Muscle of back (tissue), 11 donors: ENCODE data around the gene PHOX2B. TPM values are rescaled to one million over a fixed set of nuclear protein-coding genes. Genes with fewer than 3 reads are reported as not detected.
"Not testable (repeated sequence)": the region's sequence is repeated elsewhere in the genome, so short reads cannot be mapped to it uniquely, and the experiment has no call there.

ENCODE experiments used
- DNase-seq, 3 donors: peaks; one replicate each; pipeline versions ENCODE4 v3.0.0 to v3.0.0-alpha.2; 2013
- polyA plus RNA-seq, 10 donors: library from polyadenylated mRNA; unstranded; fragments of 120-200 nt; gene quantifications; one replicate each; pipeline ENCODE4 v1.2.1, GENCODE V29; 2013; ENCODE audit not compliant: insufficient read length in 10 of 10

PHOX2B gene
- polyA plus RNA-seq, 10 donors: not detected

- DNase-seq: peak in 1 of 3 donors; percentile 32
These were observed 1.1 kb upstream of the PHOX2B start for GRCh38 chr4:41749631-41750039.

GRCh38 chr4:41748074-41748570 lies 403 bp downstream of the PHOX2B start:
- DNase-seq: peak in 1 of 3 donors; percentile 34

- DNase-seq: peak in 1 of 3 donors; percentile 38
These were observed 1.1 kb downstream of the PHOX2B start for GRCh38 chr4:41747230-41748055.

- DNase-seq: no peak
These were observed 1.9 kb downstream of the PHOX2B start for GRCh38 chr4:41746440-41747229.

- peak in 1 of 3 donors; percentile 30 for DNase-seq
These were observed 2.5 kb downstream of the PHOX2B start for GRCh38 chr4:41746025-41746439.

- peak in 1 of 3 donors; percentile 13 for DNase-seq
These were observed 3.1 kb downstream of the PHOX2B start for GRCh38 chr4:41745292-41746024.

- DNase-seq: peak in 1 of 3 donors; percentile 30
These were observed 3.8 kb downstream of the PHOX2B start for GRCh38 chr4:41744572-41745291.

GRCh38 chr4:41741354-41741753 lies 7.2 kb downstream of the PHOX2B start:
- DNase-seq: no peak

- DNase-seq: not testable (repeated sequence)
These were observed 11.0 kb downstream of the PHOX2B start for GRCh38 chr4:41737491-41737890.

- no peak for DNase-seq
These were observed 14.2 kb downstream of the PHOX2B start for GRCh38 chr4:41734371-41734770.

GRCh38 chr4:41731569-41732126 lies 16.9 kb downstream of the PHOX2B start:
- DNase-seq: no peak

GRCh38 chr4:41728573-41728913 lies 20.0 kb downstream of the PHOX2B start:
- no peak for DNase-seq

- no peak for DNase-seq
These were observed 20.5 kb downstream of the PHOX2B start for GRCh38 chr4:41727861-41728572.

GRCh38 chr4:41725254-41725653 lies 23.3 kb downstream of the PHOX2B start:
- no peak for DNase-seq

GRCh38 chr4:41723286-41723685 lies 25.2 kb downstream of the PHOX2B start:
- no peak for DNase-seq

GRCh38 chr4:41722181-41722580 lies 26.3 kb downstream of the PHOX2B start:
- DNase-seq: no peak

GRCh38 chr4:41719417-41719816 lies 29.1 kb downstream of the PHOX2B start:
- no peak for DNase-seq

- peak in 1 of 3 donors; percentile 15 for DNase-seq
These were observed 29.6 kb downstream of the PHOX2B start for GRCh38 chr4:41718907-41719306.

- peak in 1 of 3 donors; percentile 19 for DNase-seq
These were observed 33.4 kb downstream of the PHOX2B start for GRCh38 chr4:41715155-41715554.

- no peak for DNase-seq
These were observed 34.0 kb downstream of the PHOX2B start for GRCh38 chr4:41714364-41715000.
